IgD-negative memory B cell (primary cell): ENCODE measurements around the gene SLC8B1. TPM values are rescaled to one million over a fixed set of nuclear protein-coding genes. Genes with fewer than 3 reads are reported as not detected.
A peak's percentile ranks its signal among the peaks of the same experiment; 100 is the strongest.

Source experiments
- H3K27ac Mint-ChIP-seq, 3 donors: one replicate each; pipeline ENCODE4 v1.8.0; 2020 to 2022; ENCODE audit warnings: mild to moderate bottlenecking in 3 of 3, mixed read lengths in 3 of 3, moderate library complexity in 1 of 3
- H3K27me3 Mint-ChIP-seq: one replicate; pipeline ENCODE4 v1.8.0; 2021; ENCODE audit warnings: mixed read lengths
- H3K36me3 Mint-ChIP-seq: one replicate; pipeline ENCODE4 v1.8.0; 2020; ENCODE audit warnings: mild to moderate bottlenecking, mixed read lengths
- H3K4me1 Mint-ChIP-seq, 3 donors: one replicate each; pipeline ENCODE4 v1.8.0; 2020 to 2022; ENCODE audit warnings: mixed read lengths in 3 of 3, mild to moderate bottlenecking in 1 of 3
- H3K4me3 Mint-ChIP-seq, 4 donors: one replicate each; pipeline ENCODE4 v1.8.0; 2020 to 2022; ENCODE audit warnings: mild to moderate bottlenecking in 4 of 4, mixed read lengths in 4 of 4, moderate library complexity in 3 of 4
- H3K9me3 Mint-ChIP-seq, 3 donors: one replicate each; pipeline ENCODE4 v1.8.0; 2020 to 2021; ENCODE audit warnings: mixed read lengths in 3 of 3, mild to moderate bottlenecking in 1 of 3
- polyA plus RNA-seq: library from polyadenylated mRNA; unstranded; fragments of 300-500 nt; fragmentation: Illumina TruSeq; gene quantifications from one replicate; pipeline ENCODE4 v1.2.3, GENCODE V29; 2021

Gene SLC8B1
- polyA plus RNA-seq, 1 donor from 2014 or later: 12.1 TPM

- no peak overlapping the region for H3K27ac Mint-ChIP-seq
- H3K4me1 Mint-ChIP-seq: no peaks in the 10 kb centered on the region
- peaks cover 4% of the 10 kb centered on the region for H3K36me3 Mint-ChIP-seq
- H3K4me3 Mint-ChIP-seq: peak overlapping the region in 1 of 4 donors; percentile 33
- H3K27me3 Mint-ChIP-seq: no peaks in the 10 kb centered on the region
- no peaks in the 10 kb centered on the region for H3K9me3 Mint-ChIP-seq
These were observed 49.0 kb downstream of the SLC8B1 start for GRCh38 chr12:113285679-113286610.

GRCh38 chr12:113284751-113285150 is 50.2 kb downstream of the SLC8B1 start:
- Mint-ChIP-seq H3K36me3 (peaks cover 4% of the 10 kb centered on the region), H3K4me1 (no peaks in the 10 kb centered on the region), H3K4me3 (no peak overlapping the region), H3K9me3 (no peaks in the 10 kb centered on the region), H3K27ac (no peak overlapping the region), H3K27me3 (no peaks in the 10 kb centered on the region)

GRCh38 chr12:113278633-113279032 is 56.3 kb downstream of the SLC8B1 start:
- Mint-ChIP-seq H3K27ac (peak overlapping the region in 1 of 3 donors; percentile 63), H3K4me3 (no peak overlapping the region), H3K9me3 (no peaks in the 10 kb centered on the region), H3K36me3 (peaks cover 5% of the 10 kb centered on the region), H3K4me1 (no peaks in the 10 kb centered on the region), H3K27me3 (no peaks in the 10 kb centered on the region)

GRCh38 chr12:113278141-113278540 is 56.8 kb downstream of the SLC8B1 start:
- no peaks in the 10 kb centered on the region for H3K27me3 Mint-ChIP-seq
- H3K4me3 Mint-ChIP-seq: no peak overlapping the region
- H3K4me1 Mint-ChIP-seq: no peaks in the 10 kb centered on the region
- H3K27ac Mint-ChIP-seq: peak overlapping the region in 1 of 3 donors; percentile 31
- peaks cover 4% of the 10 kb centered on the region for H3K36me3 Mint-ChIP-seq
- no peaks in the 10 kb centered on the region for H3K9me3 Mint-ChIP-seq

GRCh38 chr12:113277511-113277910 is 57.4 kb downstream of the SLC8B1 start:
- H3K36me3 Mint-ChIP-seq: peaks cover 4% of the 10 kb centered on the region
- H3K27ac Mint-ChIP-seq: no peak overlapping the region
- no peak overlapping the region for H3K4me3 Mint-ChIP-seq
- H3K27me3 Mint-ChIP-seq: no peaks in the 10 kb centered on the region
- no peaks in the 10 kb centered on the region for H3K9me3 Mint-ChIP-seq
- H3K4me1 Mint-ChIP-seq: no peaks in the 10 kb centered on the region

- no peaks in the 10 kb centered on the region for H3K9me3 Mint-ChIP-seq
- no peaks in the 10 kb centered on the region for H3K27me3 Mint-ChIP-seq
- H3K36me3 Mint-ChIP-seq: peaks cover 4% of the 10 kb centered on the region
- no peak overlapping the region for H3K4me3 Mint-ChIP-seq
- no peak overlapping the region for H3K27ac Mint-ChIP-seq
- no peaks in the 10 kb centered on the region for H3K4me1 Mint-ChIP-seq
These were observed 57.9 kb downstream of the SLC8B1 start for GRCh38 chr12:113276946-113277500.

GRCh38 chr12:113276306-113276705 is 58.6 kb downstream of the SLC8B1 start:
- no peak overlapping the region for H3K27ac Mint-ChIP-seq
- no peaks in the 10 kb centered on the region for H3K4me1 Mint-ChIP-seq
- no peaks in the 10 kb centered on the region for H3K27me3 Mint-ChIP-seq
- H3K9me3 Mint-ChIP-seq: no peaks in the 10 kb centered on the region
- H3K4me3 Mint-ChIP-seq: no peak overlapping the region
- peaks cover 2% of the 10 kb centered on the region for H3K36me3 Mint-ChIP-seq

- Mint-ChIP-seq H3K4me3 (no peak overlapping the region), H3K4me1 (no peaks in the 10 kb centered on the region), H3K9me3 (no peaks in the 10 kb centered on the region), H3K27ac (no peak overlapping the region), H3K27me3 (no peaks in the 10 kb centered on the region), H3K36me3 (peaks cover 2% of the 10 kb centered on the region)
These were observed 60.1 kb downstream of the SLC8B1 start for GRCh38 chr12:113274848-113275247.

- Mint-ChIP-seq H3K27me3 (no peaks in the 10 kb centered on the region), H3K4me1 (no peaks in the 10 kb centered on the region), H3K36me3 (no peaks in the 10 kb centered on the region), H3K9me3 (no peaks in the 10 kb centered on the region), H3K4me3 (no peak overlapping the region), H3K27ac (no peak overlapping the region)
These were observed 61.7 kb downstream of the SLC8B1 start for GRCh38 chr12:113273053-113273725.

- no peaks in the 10 kb centered on the region for H3K27me3 Mint-ChIP-seq
- H3K27ac Mint-ChIP-seq: no peak overlapping the region
- H3K4me3 Mint-ChIP-seq: no peak overlapping the region
- no peaks in the 10 kb centered on the region for H3K4me1 Mint-ChIP-seq
- no peaks in the 10 kb centered on the region for H3K9me3 Mint-ChIP-seq
- peaks cover 4% of the 10 kb centered on the region for H3K36me3 Mint-ChIP-seq
These were observed 62.9 kb downstream of the SLC8B1 start for GRCh38 chr12:113271853-113272561.

GRCh38 chr12:113271466-113271852 is 63.5 kb downstream of the SLC8B1 start:
- H3K27ac Mint-ChIP-seq: no peak overlapping the region
- no peaks in the 10 kb centered on the region for H3K27me3 Mint-ChIP-seq
- H3K4me1 Mint-ChIP-seq: no peaks in the 10 kb centered on the region
- no peaks in the 10 kb centered on the region for H3K9me3 Mint-ChIP-seq
- peaks cover 4% of the 10 kb centered on the region for H3K36me3 Mint-ChIP-seq
- no peak overlapping the region for H3K4me3 Mint-ChIP-seq

- Mint-ChIP-seq H3K4me1 (no peaks in the 10 kb centered on the region), H3K36me3 (peaks cover 4% of the 10 kb centered on the region), H3K9me3 (no peaks in the 10 kb centered on the region), H3K4me3 (no peak overlapping the region), H3K27ac (peak overlapping the region in 1 of 3 donors; percentile 47), H3K27me3 (no peaks in the 10 kb centered on the region)
These were observed 64.2 kb downstream of the SLC8B1 start for GRCh38 chr12:113270709-113271009.

GRCh38 chr12:113269257-113269943 is 65.5 kb downstream of the SLC8B1 start:
- Mint-ChIP-seq H3K27ac (no peak overlapping the region), H3K36me3 (peaks cover 4% of the 10 kb centered on the region), H3K4me3 (no peak overlapping the region), H3K27me3 (no peaks in the 10 kb centered on the region), H3K9me3 (no peaks in the 10 kb centered on the region), H3K4me1 (no peaks in the 10 kb centered on the region)

- H3K4me3 Mint-ChIP-seq: no peak overlapping the region
- no peaks in the 10 kb centered on the region for H3K27me3 Mint-ChIP-seq
- no peaks in the 10 kb centered on the region for H3K4me1 Mint-ChIP-seq
- H3K9me3 Mint-ChIP-seq: no peaks in the 10 kb centered on the region
- H3K36me3 Mint-ChIP-seq: peaks cover 5% of the 10 kb centered on the region
- H3K27ac Mint-ChIP-seq: no peak overlapping the region
These were observed 66.3 kb downstream of the SLC8B1 start for GRCh38 chr12:113268621-113269020.

- no peaks in the 10 kb centered on the region for H3K9me3 Mint-ChIP-seq
- H3K4me3 Mint-ChIP-seq: no peak overlapping the region
- H3K27ac Mint-ChIP-seq: no peak overlapping the region
- H3K36me3 Mint-ChIP-seq: peaks cover 7% of the 10 kb centered on the region
- H3K4me1 Mint-ChIP-seq: no peaks in the 10 kb centered on the region
- H3K27me3 Mint-ChIP-seq: no peaks in the 10 kb centered on the region
These were observed 66.8 kb downstream of the SLC8B1 start for GRCh38 chr12:113268136-113268535.
